T1000 (cell line): ENCODE measurements around the gene GPR162.

Experiments
- DNase-seq: peaks from one replicate; lab custom pipeline; 2025; ENCODE audit warnings: mixed read lengths; lab: John Stamatoyannopoulos, UW

GPR162 gene

DNA sequence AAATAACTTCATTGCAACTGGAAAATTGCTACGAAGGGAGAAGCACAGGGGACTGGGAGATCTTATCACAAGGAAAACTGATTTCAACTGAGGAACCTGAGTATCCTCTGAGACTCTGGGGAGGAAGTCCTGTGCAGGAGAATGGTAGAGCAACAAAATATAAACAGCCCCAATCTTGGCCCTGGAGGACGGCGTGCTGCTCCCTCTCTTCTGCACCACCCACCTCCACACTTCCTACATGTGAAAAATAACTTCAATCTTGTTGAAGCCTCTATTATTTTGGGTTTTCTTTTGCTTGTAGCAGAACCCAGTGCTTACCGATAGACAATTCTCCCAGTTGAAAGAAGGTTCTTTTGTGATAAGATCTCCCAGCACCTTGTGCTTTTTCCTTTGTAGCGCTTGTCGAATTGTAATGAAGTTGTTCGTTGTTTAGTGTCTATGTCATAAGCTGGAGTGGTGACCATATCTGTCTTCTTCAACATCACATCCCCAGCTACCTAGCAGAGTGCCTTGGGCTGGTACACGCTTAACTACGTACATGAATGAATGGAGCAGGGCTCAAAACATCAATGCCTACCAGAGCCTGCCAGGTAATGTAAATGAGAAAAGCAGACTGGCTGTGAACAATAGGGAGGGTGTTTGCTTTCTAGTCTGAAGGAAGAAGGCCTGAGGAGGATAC, 35.1 kb upstream of the GPR162 start:
- DNase-seq = no peak

DNA sequence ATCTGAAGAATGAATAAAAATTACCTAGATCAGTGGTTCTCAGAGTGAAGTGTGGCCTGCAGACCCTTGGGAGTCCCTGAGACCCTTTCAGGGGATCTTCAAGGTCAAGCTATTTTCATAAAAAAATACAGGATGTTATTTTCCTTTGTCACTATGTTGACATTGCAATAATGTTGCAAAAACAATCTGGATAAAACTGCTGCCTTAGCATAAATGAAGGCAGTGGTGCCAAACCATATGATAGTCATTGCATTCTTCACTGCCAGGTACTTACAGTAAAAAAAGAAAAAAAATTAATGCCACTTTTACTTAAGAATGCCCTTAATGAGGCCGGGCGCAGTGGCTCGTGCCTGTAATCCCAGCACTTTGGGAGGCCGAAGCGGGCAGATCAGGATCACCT, 34.3 kb upstream of the GPR162 start:
- DNase-seq = no peak

DNA sequence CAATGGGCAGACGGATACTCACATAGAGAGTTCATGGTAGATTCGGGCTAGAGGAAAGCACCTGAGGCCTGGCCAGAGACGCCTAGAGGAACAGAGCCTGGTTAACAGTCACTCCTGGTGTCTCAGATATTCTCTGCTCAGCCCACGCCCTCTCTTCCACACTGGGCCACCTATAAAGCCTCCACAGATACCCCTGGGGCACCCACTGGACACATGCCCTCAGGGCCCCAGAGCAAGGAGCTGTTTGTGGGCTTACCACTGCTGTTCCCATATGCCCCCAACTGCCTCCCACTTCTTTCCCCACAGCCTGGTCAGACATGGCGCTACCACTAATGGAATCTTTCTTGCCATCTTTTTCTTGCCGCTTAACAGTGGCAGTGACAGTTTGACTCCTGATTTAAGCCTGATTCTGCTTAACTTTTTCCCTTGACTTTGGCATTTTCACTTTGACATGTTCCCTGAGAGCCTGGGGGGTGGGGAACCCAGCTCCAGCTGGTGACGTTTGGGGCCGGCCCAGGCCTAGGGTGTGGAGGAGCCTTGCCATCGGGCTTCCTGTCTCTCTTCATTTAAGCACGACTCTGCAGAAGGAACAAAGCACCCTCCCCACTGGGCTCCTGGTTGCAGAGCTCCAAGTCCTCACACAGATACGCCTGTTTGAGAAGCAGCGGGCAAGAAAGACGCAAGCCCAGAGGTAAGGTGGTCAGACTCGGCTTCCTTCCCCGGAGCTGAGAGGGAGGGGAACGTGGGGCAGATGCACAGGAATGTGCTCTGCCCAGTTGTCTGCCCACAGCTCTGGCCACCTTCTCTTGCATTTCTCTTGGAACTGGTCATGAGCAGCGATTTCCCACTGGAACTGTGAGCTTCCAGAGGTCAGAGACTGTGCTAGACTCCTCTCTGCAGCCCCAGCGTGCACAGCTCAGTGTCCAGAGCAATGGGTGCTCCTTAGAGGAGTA, 32.4 kb upstream of the GPR162 start, which contains the start of gene CD4:
TSS of gene CD4 (plus strand) at position 557 of the 953 bp plus-strand sequence. CDS start 10,611 bp downstream, outside the sequence.
- no peak for DNase-seq

- no peak for DNase-seq
These were observed 31.0 kb upstream of the GPR162 start for GRCh38 chr12:6790496-6791150.

GRCh38 chr12:6791931-6792520, 29.6 kb upstream of the GPR162 start:
- DNase-seq = no peak

DNA sequence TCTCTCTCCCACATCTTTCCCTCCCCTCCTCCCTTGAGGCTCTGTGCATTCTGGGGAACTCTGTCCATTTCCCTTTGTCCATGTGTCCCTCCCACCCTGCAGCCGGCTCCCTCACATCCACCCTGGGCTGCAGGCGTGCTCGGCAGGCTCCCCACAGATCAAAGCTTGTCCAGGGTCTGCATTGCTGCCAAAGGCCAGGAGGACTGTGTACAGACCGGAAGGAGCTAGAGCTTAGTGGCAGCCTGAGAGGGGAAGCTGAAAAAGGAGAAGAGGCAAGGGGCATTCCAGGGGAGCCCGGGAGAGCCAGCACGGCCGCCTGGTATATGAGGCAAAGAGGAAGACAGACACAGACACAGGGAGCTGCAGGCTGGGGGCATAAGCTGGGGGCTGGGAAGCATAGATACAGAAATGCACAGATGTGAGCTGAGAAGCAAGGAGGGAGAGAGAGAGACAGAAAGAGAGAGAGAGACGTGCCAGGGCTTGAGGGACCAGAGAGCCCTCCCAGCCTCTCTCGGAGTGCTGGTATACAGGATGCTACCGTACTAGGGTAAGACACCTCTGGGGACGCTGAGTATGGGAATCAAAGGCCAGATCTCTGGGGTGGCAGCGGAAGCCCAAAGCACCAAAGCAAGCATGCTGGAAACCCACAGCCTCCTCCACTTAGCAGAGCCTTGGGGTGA, 29.0 kb upstream of the GPR162 start:
- DNase-seq = no peak

DNA sequence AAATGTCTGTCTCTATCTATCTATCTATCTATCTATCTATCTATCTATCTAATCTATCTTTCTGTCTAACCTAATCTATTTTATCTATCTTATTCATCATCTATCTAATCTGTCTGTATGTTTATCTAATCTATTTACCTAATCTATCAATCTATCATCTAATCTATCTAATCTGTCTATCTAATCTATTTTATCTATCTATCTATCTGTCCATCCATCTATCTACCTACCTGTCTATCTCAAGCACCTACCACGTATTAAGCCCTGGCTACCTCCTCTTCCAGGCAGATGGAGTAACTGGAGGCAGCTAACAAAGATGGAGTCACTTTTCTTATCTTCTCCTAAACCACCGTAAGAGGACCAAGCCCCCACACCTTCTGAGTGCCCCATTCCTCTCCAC, 26.5 kb upstream of the GPR162 start:
- DNase-seq = no peak

DNA sequence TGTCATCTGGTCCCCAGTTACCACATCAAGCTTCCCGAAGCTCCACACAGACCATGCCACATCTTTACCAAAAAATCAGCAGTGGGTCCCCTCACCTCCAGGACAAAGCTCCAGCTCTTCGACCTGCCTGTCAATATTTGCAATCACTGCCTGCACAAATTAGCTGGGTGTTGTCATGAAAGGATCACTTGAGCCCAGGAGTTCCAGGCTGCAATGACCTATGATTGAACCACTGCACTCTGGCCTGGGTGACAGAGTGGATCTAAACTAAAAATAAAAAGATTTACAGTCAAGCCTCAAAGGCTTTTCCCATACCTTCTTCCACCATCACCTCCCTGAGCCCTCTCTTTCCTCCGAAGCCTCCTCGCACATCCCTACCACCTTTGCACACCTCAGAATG, 25.0 kb upstream of the GPR162 start:
- DNase-seq = no peak

DNA sequence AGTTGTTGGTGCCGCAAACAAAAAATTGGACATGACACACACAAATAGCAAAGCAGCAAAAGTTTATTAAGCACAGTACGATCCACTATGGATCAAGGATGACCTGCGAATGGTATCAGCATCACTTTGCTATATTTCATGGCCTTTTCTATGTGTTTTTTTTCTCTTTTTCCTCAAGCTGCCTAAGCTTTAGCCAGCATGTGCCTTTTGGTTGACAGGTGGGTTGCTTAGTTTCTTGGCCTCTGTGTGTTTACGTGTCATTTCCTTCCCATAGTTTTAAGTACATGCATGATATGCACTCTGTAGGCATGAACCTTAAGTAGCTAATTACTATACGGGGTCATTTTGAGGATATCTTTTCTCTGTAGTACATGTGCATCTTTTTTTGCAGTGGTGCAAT, 22.5 kb upstream of the GPR162 start:
- DNase-seq = no peak

DNA sequence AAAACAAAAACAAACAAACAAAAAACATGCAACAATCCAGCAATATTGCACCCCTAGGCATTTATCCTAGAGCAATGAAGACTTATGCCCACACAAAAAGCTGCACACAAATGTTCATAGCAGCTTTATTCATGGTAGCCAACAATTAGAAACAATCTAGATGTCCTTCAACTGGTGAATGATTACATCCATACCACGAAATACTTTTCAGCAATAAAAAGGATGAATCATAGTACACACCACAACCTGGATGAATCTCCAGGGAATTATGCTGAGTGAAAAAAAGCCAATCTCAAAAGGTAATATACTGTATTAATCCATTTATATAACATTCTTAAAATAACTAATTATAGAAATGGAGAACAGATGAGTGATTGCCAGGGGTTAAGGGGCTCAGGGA, 14.5 kb upstream of the GPR162 start:
- no peak for DNase-seq

DNA sequence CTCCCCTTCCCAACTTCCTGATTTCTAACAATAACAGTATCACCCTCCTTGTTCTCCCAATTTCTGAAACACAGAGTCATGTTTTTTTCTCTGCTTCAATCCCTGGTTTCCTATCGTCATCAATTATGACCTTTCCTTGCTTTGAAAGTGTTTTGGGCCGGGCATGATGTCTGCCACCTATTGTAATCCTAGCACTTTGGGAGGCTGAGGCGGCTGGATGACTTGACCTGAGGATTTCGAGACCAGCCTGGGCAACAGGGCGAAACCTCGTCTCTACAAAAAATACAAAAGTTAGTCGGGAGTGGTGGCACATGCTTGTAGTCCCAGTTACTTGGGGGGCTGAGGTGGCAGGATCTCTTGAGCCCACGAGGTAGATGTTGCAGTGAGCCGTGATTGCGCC, 12.6 kb upstream of the GPR162 start:
- DNase-seq = no peak

- DNase-seq = no peak
These were observed 10.9 kb upstream of the GPR162 start for GRCh38 chr12:6810758-6811157.

- no peak for DNase-seq
These were observed 8.3 kb upstream of the GPR162 start for GRCh38 chr12:6813363-6813762.

- no peak for DNase-seq
These were observed 5.0 kb upstream of the GPR162 start for GRCh38 chr12:6816598-6816997.

GRCh38 chr12:6817098-6817497, 4.5 kb upstream of the GPR162 start:
- DNase-seq = no peak

- DNase-seq = no peak
These were observed 3.9 kb upstream of the GPR162 start for GRCh38 chr12:6817662-6818157.

DNA sequence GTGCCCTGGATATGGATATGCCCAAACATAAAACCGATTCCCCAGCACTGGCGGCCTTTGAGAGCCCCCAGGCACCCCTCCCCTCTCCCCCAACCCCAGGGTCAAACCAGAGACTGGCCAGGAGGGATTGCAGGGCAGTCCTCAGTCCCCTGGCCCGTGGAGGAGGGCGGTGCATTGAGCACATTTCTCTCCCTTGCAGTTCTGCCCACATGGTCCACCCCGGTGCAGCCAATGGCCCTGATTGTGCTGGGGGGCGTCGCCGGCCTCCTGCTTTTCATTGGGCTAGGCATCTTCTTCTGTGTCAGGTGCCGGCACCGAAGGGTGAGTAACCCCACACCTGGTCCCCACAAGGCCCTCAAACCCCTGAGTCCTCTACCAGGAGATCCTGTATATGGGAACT, 3.4 kb upstream of the GPR162 start:
- no peak for DNase-seq

- DNase-seq = no peak
These were observed 3.0 kb upstream of the GPR162 start for GRCh38 chr12:6818645-6819044.

GRCh38 chr12:6819106-6820030, 2.3 kb upstream of the GPR162 start:
- DNase-seq = no peak

GRCh38 chr12:6820166-6820565, 1.5 kb upstream of the GPR162 start:
- no peak for DNase-seq
